ENCODE measurements around the gene SLC5A7.

Gene SLC5A7

GRCh38 chr2:108048752-108049151 lies 62.4 kb downstream of the SLC5A7 start:
- CTCF ChIA-PET = no interaction called here
- no peak overlapping the region for H3K27ac ChIP-seq
- no peak for DNase-seq (ENCODE audit: low spot score)
- no peak for TF ChIP-seq CTCF (conservative IDR thresholded peaks at IDR 0.05; ENCODE audit: low read depth)
- POLR2A ChIA-PET (ENCODE audit: low non-redundant PET) = no interaction called here

- no peak for TF ChIP-seq CTCF (conservative IDR thresholded peaks at IDR 0.05; ENCODE audit: low read depth)
- ChIA-PET POLR2A (ENCODE audit: low non-redundant PET) (no interaction called here), CTCF (no interaction called here)
- no peak for DNase-seq (ENCODE audit: low spot score)
- H3K27ac ChIP-seq = no peak overlapping the region
Measured at GRCh38 chr2:108058576-108059137, 72.3 kb downstream of the SLC5A7 start.

- no peak for DNase-seq (ENCODE audit: low spot score)
- no peak for TF ChIP-seq CTCF (conservative IDR thresholded peaks at IDR 0.05; ENCODE audit: low read depth)
- H3K27ac ChIP-seq = no peak overlapping the region
- CTCF ChIA-PET = no interaction called here
- POLR2A ChIA-PET (ENCODE audit: low non-redundant PET) = no interaction called here
Measured at GRCh38 chr2:108061439-108062042, 75.2 kb downstream of the SLC5A7 start.
